HG03432 (cell line): ENCODE data around the gene WDR7.

ENCODE experiments used
- ATAC-seq: cut with Tn5 transposase; IDR thresholded peaks from one replicate; pipeline ENCODE4 v1.9.1; 2021; ENCODE audit warnings: mild to moderate bottlenecking, moderate library complexity; ENCODE audit not compliant: unreplicated experiment

WDR7 gene

GRCh38 chr18:56929886-56930285 lies 278.7 kb downstream of the WDR7 start:
- ATAC-seq = no peak

GRCh38 chr18:56933472-56933871 lies 282.3 kb downstream of the WDR7 start:
- ATAC-seq = no peak

- no peak for ATAC-seq
These were observed 283.0 kb downstream of the WDR7 start for GRCh38 chr18:56934131-56934530.

- no peak for ATAC-seq
These were observed 283.7 kb downstream of the WDR7 start for GRCh38 chr18:56934906-56935305.

- ATAC-seq = no peak
These were observed 284.4 kb downstream of the WDR7 start for GRCh38 chr18:56935434-56936040.

- ATAC-seq = no peak
These were observed 285.3 kb downstream of the WDR7 start for GRCh38 chr18:56936457-56936856.

- no peak for ATAC-seq
These were observed 286.8 kb downstream of the WDR7 start for GRCh38 chr18:56937874-56938430.

GRCh38 chr18:56945171-56946083 lies 294.3 kb downstream of the WDR7 start:
- no peak for ATAC-seq

GRCh38 chr18:56947236-56947635 lies 296.1 kb downstream of the WDR7 start:
- no peak for ATAC-seq

- no peak for ATAC-seq
These were observed 300.9 kb downstream of the WDR7 start for GRCh38 chr18:56952026-56952425.

- ATAC-seq = no peak
These were observed 302.5 kb downstream of the WDR7 start for GRCh38 chr18:56953428-56954198.

- ATAC-seq = no peak
These were observed 304.3 kb downstream of the WDR7 start for GRCh38 chr18:56955490-56955889.

- ATAC-seq = no peak
These were observed 308.0 kb downstream of the WDR7 start for GRCh38 chr18:56959120-56959519.

- ATAC-seq = no peak
These were observed 311.2 kb downstream of the WDR7 start for GRCh38 chr18:56962322-56962721.

GRCh38 chr18:56967035-56967434 lies 315.9 kb downstream of the WDR7 start:
- no peak for ATAC-seq

- no peak for ATAC-seq
These were observed 322.3 kb downstream of the WDR7 start for GRCh38 chr18:56973487-56973886.

- no peak for ATAC-seq
These were observed 323.0 kb downstream of the WDR7 start for GRCh38 chr18:56974141-56974540.

GRCh38 chr18:56975276-56975675 lies 324.1 kb downstream of the WDR7 start:
- ATAC-seq = no peak

GRCh38 chr18:56977309-56977708 lies 326.1 kb downstream of the WDR7 start:
- no peak for ATAC-seq

- no peak for ATAC-seq
These were observed 326.6 kb downstream of the WDR7 start for GRCh38 chr18:56977771-56978170.

- no peak for ATAC-seq
These were observed 329.0 kb downstream of the WDR7 start for GRCh38 chr18:56980151-56980550.
